HepG2 (cell line): ENCODE data around the gene TECPR1.

Experiments used
- ELF4 ChIP-seq: sonication (generic); formaldehyde crosslinking; IDR thresholded peaks from 2 replicates; pipeline ENCODE4 v1.5.0; 2020; ENCODE audit warnings: missing genetic modification reagents, mild to moderate bottlenecking, moderate library complexity, borderline replicate concordance
- FOSL2 ChIP-seq: sonication (generic); formaldehyde crosslinking; IDR thresholded peaks from 2 replicates; pipeline ENCODE4 v1.4.0; 2020; ENCODE audit warnings: missing genetic modification reagents
- HNF4G ChIP-seq, 2 experiments: sonication (generic) in 1 of 2; formaldehyde crosslinking in 1 of 2; IDR thresholded peaks; 2 replicates each; pipeline versions ENCODE4 v1.4.0 to v1.6.1; 2011 to 2020; ENCODE audit warnings: borderline replicate concordance in 2 of 2, low read depth in 2 of 2, mild to moderate bottlenecking in 2 of 2, low read length in 1 of 2, missing genetic modification reagents in 1 of 2, moderate library complexity in 1 of 2
- JUN ChIP-seq: sonication (generic); formaldehyde crosslinking; IDR thresholded peaks from 2 replicates; pipeline ENCODE4 v1.4.0; 2020; ENCODE audit warnings: mild to moderate bottlenecking, missing genetic modification reagents
- TF ChIP-seq, protein P1 (sequence below): sonication (generic); formaldehyde crosslinking; IDR thresholded peaks from 2 replicates; pipeline ENCODE4 v1.4.0; 2020; ENCODE audit warnings: missing genetic modification reagents
- TF ChIP-seq, protein P2 (sequence below): sonication (generic); formaldehyde crosslinking; IDR thresholded peaks from 2 replicates; pipeline ENCODE4 v1.8.0; 2022; ENCODE audit warnings: missing genetic modification reagents, low read depth, mild to moderate bottlenecking, borderline replicate concordance
- TF ChIP-seq, protein P3 (sequence below): sonication (generic); formaldehyde crosslinking; IDR thresholded peaks from 2 replicates; pipeline ENCODE4 v1.4.0; 2020; ENCODE audit warnings: missing genetic modification reagents

DNA sequence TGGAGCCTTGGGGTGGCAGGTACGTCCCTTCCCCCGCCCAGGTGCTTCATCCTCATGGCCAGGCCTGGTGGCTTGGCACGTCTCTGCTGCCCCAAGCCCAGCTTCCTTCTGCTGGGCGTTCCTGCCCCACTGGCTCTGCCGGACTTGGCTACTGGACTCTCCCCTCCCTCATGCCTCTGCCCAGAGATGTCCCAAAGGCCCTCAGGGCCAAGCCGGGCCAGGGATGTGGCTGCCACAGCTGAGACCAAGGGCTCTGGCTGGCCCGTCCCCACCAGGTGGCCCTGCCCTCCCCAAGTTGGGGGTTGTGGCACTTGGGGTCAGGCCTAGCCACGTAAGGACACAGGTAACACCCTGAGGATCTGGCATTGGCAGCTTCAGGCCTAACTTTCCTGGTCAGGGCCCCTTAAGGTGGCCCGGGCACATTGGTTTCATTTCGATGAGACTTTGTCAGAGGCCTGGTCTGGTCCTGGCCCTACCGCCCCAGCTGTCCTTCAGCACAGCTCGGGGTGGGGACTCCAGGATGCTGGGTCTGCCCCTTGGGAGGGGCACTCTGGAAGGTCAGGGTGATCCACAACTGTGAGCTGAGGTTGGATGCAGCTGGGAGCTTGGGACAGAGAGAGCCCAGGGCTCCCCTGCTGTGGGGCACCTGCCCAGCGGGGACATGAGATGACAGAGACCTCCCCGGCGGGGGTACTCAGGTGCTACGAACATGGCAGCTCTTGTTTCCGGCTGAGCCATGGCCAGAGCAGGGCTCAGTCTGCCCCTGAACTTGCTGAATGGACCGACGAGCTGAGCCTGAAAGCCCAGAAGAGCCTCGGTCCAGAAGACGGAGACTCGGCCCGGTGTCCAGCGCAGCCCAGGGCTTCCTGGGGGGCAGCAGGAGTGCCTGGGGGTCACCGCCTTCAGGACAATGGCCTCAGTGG lies 37.9 kb downstream of the TECPR1 start:
- TF ChIP-seq, protein P1, sequence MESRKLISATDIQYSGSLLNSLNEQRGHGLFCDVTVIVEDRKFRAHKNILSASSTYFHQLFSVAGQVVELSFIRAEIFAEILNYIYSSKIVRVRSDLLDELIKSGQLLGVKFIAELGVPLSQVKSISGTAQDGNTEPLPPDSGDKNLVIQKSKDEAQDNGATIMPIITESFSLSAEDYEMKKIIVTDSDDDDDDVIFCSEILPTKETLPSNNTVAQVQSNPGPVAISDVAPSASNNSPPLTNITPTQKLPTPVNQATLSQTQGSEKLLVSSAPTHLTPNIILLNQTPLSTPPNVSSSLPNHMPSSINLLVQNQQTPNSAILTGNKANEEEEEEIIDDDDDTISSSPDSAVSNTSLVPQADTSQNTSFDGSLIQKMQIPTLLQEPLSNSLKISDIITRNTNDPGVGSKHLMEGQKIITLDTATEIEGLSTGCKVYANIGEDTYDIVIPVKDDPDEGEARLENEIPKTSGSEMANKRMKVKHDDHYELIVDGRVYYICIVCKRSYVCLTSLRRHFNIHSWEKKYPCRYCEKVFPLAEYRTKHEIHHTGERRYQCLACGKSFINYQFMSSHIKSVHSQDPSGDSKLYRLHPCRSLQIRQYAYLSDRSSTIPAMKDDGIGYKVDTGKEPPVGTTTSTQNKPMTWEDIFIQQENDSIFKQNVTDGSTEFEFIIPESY (CRISPR knock-in tag), result no peak
- TF ChIP-seq, protein P2, sequence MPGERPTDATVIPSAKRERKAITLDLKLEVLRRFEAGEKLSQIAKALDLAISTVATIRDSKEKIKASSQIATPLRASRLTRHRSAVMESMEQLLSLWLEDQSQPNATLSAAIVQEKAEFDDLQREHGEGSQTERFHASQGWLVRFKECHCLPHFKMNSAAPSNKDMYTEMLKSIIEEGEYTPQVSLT (CRISPR knock-in tag), result no peak
- TF ChIP-seq ELF4 (CRISPR knock-in tag), result no peak
- no peak for TF ChIP-seq JUN (CRISPR knock-in tag)
- TF ChIP-seq FOSL2 (CRISPR knock-in tag), result no peak
- TF ChIP-seq, protein P3, sequence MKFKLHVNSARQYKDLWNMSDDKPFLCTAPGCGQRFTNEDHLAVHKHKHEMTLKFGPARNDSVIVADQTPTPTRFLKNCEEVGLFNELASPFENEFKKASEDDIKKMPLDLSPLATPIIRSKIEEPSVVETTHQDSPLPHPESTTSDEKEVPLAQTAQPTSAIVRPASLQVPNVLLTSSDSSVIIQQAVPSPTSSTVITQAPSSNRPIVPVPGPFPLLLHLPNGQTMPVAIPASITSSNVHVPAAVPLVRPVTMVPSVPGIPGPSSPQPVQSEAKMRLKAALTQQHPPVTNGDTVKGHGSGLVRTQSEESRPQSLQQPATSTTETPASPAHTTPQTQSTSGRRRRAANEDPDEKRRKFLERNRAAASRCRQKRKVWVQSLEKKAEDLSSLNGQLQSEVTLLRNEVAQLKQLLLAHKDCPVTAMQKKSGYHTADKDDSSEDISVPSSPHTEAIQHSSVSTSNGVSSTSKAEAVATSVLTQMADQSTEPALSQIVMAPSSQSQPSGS (CRISPR knock-in tag), result no peak
- no peak for TF ChIP-seq HNF4G (IDR thresholded peaks at IDR 0.05; ENCODE audit: borderline replicate concordance, low read depth, low read length)
- no peak for TF ChIP-seq HNF4G (CRISPR knock-in tag; IDR thresholded peaks at IDR 0.05; ENCODE audit: borderline replicate concordance, low read depth)
